Left ventricle myocardium superior (tissue), 1 donor: Measurements from ENCODE around the gene RNU6-9. TPM values are rescaled to one million over a fixed set of nuclear protein-coding genes. Genes with fewer than 3 reads are reported as not detected.

ENCODE experiments used
- ATAC-seq: fragments of 200-7000 bp; cut with Tn5 transposase; one replicate; pipeline ENCODE4 v1.9.1; 2020; ENCODE audit warnings: mild to moderate bottlenecking, moderate library complexity
- DNase-seq: peaks from one replicate; pipeline ENCODE4 v3.0.0-alpha.2; 2020
- intact Hi-C: fragments of 100-400 bp; cut with micrococcal nuclease; formaldehyde crosslinking; loops from one replicate; pipeline ENCODE4 v1.11.0; 2022
- total RNA-seq: library from RNA; stranded (reverse); fragmentation: NEBNext Ultra II Directional; extraction: Animal tissue kit (Norgen Biotek cat#: 25700); gene quantifications from one replicate; pipeline ENCODE4 v1.2.1, GENCODE V29; 2021
- donor health status: DM: no; HTN: yes; CAD: no; lungs with severe emphysema.

The RNU6-9 gene
- total RNA-seq, 1 donor from 2014 or later = not detected

- ATAC-seq (peak; percentile 18), DNase-seq (no peak)
- intact Hi-C loops = no loop called here
Measured at GRCh38 chr19:907183-907853, 14.0 kb downstream of the RNU6-9 start.

DNA sequence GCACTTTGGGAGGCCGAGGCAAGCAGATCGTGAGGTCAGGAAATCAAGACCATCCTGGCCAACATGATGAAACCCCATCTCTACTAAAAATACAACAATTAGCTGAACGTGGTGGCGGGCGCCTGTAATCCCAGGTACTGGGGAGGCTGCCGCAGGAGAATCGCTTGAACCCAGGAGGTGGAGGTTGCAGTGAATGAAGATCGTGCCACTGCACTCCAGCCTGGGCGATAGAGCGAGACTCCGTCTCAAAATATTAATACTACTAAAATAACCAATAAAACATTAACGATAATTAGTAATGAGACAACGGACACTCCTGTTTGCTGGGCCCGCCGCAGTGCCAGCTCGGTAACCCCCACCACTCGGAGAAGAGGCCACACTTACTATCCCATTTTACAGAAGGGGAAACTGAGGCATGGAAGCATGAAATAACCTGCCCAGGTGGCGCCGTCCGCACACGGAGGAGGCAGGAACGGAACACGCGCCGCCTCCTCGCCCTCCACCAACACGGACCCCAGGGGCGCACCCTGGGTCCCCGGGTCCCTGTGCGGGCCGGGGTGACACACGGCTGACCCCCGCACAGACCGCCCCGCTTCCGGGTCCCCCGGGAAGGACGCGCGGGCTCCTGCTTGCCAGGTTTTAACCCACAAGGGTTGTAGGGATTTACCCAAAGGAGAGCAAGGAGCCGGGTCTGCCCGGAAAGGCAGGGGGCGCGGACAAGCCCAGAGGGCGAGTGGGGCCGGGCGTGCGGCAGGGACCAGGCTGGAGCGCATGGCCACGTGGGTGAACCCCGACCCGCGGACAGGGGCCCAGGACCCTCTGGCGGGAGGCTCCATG lies 18.1 kb downstream of the RNU6-9 start:
- DNase-seq (no peak), ATAC-seq (no peak)
- intact Hi-C loops = no loop called here

GRCh38 chr19:912181-913079 lies 19.1 kb downstream of the RNU6-9 start:
- DNase-seq (no peak), ATAC-seq (no peak)
- intact Hi-C loops = no loop called here

GRCh38 chr19:913080-913748 lies 19.9 kb downstream of the RNU6-9 start, which contains the start of gene R3HDM4:
Gene R3HDM4, minus strand, starts transcription at chr19:913219. Its CDS starts 62 bp downstream, at chr19:913157.
- peak; percentile 95 for ATAC-seq
- intact Hi-C loops = no loop called here
- peak; percentile 91 for DNase-seq

- ATAC-seq (no peak), DNase-seq (no peak)
- intact Hi-C loops = no loop called here
Measured at GRCh38 chr19:916645-917322, 23.5 kb downstream of the RNU6-9 start.

DNA sequence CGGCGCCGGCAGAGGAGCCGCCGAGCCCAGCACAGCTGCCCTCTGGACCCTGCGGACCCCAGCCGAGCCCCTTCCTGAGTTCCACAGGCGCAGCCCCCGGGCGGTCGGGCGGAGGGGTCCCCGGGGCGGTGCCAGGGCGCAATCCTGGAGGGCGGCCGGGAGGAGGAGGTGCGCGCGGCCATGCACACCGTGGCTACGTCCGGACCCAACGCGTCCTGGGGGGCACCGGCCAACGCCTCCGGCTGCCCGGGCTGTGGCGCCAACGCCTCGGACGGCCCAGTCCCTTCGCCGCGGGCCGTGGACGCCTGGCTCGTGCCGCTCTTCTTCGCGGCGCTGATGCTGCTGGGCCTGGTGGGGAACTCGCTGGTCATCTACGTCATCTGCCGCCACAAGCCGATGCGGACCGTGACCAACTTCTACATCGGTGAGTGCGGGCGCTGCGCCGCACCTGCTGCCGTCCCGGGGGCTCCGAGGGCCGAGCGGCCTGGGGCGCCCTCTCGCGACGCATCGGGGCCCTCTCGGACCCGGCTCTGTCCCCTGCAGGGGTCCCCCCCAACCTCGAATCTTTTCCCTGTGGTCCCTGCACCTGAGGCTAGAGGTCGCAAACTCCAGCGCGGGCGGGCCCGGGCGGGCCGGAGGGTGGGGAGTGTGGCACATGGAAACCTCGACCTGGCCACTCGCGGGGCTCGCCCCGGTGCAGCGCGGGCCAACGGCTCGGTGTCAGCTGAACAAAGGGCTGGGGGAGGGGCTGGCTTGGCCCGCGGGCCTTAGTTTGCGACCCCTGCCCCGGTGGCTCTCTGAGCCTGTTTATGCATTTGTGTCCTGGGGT lies 24.3 kb downstream of the RNU6-9 start, which contains the start of gene KISS1R:
KISS1R (plus strand) TSS at position 11 of the 829 bp plus-strand sequence; CDS start at position 181, 170 bp downstream.
- no peak for ATAC-seq
- intact Hi-C loops = no loop called here
- no peak for DNase-seq

GRCh38 chr19:918152-918437 lies 24.8 kb downstream of the RNU6-9 start:
- intact Hi-C loops = no loop called here
- ATAC-seq (no peak), DNase-seq (no peak)

DNA sequence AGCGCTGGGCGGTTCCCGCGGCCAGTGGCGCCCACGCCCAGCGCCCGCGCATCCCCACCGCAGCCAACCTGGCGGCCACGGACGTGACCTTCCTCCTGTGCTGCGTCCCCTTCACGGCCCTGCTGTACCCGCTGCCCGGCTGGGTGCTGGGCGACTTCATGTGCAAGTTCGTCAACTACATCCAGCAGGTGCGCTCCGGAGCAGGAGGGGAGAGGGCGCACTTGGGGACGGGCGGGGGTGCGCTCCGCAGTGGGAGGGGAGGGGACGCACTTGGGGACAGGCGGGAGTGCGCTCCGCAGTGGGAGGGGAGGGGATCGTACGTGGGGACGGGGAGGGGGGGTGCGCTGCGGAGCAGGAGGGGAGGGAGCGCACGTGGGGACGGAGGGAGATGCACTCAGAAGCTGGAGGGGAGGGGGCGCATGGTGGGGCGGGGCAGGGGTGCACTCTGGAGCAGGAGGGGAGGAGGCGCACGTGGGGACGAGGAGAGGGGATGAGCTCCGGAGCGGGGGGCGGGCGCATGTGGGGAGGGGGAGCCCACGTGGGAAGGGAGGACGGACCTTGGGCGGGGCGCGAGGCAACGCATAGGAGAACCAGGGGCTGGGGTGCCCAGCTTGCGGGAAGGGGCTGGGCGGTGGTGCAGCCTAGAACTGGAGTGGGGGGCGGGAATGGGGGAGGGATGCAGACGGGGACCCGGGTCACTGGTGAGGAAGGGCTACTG lies 25.4 kb downstream of the RNU6-9 start:
- intact Hi-C loops = no loop called here
- ATAC-seq = no peak
- DNase-seq = no peak

DNA sequence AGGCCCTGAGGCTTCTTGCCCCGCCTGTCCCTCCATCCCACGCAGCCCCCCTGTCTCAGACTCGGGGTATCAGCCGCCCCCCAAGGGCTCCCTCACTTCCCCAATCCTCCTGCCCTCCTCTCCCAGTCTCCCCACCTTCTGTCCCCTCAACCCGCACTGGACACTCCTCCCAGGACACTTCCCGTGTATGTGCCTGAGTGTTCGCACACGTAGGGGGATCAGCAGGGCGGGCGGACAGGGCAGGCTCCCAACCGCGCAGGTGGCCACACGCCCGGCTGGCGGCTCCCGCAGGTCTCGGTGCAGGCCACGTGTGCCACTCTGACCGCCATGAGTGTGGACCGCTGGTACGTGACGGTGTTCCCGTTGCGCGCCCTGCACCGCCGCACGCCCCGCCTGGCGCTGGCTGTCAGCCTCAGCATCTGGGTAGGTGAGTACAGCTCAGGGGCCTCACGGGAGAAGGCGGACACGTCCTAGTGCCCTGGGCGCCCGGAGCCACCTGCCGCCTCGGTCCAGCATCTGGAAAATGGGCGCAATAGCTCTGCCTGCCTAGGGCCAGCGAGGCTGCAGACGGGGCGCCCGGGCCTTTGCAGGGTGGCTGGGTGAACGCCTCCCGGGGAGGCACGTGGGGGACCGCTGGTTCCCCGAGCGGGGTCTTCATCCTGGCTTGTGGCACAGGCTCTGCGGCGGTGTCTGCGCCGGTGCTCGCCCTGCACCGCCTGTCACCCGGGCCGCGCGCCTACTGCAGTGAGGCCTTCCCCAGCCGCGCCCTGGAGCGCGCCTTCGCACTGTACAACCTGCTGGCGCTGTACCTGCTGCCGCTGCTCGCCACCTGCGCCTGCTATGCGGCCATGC lies 26.1 kb downstream of the RNU6-9 start:
- DNase-seq (no peak), ATAC-seq (no peak)
- intact Hi-C loops = loop anchor here (5.0 kb wide), 1 partner anchor 63 kb away; the partner anchor contains the start of gene WDR18

- ATAC-seq (no peak), DNase-seq (no peak)
- intact Hi-C loops = loop anchor here (5.0 kb wide), 1 partner anchor 62 kb away; the partner anchor contains the start of gene WDR18
Measured at GRCh38 chr19:920051-920864, 27.0 kb downstream of the RNU6-9 start.

- intact Hi-C loops = loop anchor here (5.0 kb wide), 1 partner anchor 58 kb away; the partner anchor contains the start of gene WDR18
Measured at GRCh38 chr19:924553-925086, 31.3 kb downstream of the RNU6-9 start.

DNA sequence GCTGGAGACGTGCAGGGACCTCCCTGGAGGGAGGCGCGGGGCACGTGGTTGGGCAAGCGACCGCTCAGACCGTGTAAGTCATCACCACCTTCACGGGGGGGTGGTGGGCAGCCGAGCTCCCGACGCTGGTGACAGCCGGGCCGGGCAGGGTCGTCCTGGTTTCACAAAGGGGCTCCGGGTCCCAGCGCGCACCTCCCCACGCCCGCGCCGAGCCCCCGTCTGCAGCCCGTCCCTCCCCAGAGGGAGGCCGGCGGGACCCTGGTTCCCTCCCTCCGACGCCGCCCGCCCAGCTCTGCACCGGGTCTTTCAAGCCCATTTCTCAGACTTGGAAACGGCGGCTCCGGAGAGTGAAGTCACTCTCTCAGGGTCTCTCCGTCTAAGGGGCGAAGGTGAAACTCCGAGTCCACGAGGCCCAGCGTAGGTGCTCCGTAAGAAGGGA lies 31.8 kb downstream of the RNU6-9 start:
- intact Hi-C loops = no loop called here
- peak; percentile 63 for DNase-seq
- peak; percentile 64 for ATAC-seq

More at GRCh38 chr19:924553-925086, 31.3 kb downstream of the RNU6-9 start:
- DNase-seq = no peak
- no peak for ATAC-seq

DNA sequence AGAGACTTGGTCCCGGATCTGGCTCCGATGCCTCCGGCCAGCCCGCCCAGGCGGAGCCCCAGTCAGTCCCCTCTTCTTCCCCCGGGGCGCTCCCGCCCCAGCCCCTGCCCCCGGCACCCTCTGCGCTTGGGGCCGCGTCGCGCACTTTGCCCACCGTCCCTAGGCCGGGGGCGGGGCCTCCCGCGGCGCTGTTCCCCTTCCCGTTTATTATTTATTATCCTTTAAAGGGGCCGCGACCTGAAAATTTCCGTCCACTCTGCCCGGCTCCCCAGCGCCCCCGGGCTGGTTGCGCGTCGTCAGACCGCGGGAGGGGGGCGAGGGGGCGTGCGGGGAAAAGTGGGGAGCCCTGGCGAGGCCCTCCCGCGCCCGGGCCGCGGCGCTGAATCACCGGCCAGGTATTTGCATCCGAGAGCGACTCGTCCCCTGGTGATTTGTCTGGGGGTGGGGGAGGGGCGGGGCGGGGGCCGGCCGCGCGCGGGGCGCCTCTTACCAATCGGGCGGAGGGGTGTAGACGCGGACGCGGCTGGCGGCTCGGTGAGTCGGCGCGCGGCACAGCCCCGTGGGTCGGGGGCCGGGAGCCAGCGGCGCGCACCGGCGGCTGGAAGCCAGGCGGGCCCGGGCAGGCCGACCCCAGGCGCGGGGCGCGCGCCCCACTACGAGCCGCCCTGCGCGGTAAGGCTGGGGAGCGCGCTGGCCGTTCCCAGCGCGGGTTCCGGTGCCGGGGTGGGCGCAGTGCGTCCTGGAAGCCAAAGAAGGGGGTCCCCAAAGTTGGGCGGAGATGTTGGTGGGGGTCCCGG lies 32.4 kb downstream of the RNU6-9 start, which contains the start of gene ARID3A:
ARID3A (plus strand) TSS at position 510 of the 797 bp plus-strand sequence. CDS start 3,494 bp downstream, outside the sequence.
- ATAC-seq (peak; percentile 82), DNase-seq (peak; percentile 88)
- intact Hi-C loops = no loop called here

DNA sequence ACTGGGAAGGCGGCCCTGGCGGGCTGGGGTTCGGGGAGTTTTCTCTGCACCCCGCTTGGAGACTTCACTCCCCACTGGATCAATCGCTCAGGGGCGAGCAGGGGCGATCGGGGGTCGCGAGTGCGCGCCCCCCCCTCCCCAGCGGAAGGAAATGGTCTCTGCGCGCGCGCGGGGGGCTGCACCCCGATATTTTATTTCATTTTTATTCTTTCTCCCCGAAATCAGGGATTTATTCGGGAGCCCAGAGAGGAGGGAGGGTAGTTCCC lies 33.0 kb downstream of the RNU6-9 start:
- no peak for DNase-seq
- intact Hi-C loops = no loop called here
- ATAC-seq = no peak
